Heart right ventricle (tissue), 16 donors: Measurements from ENCODE around the gene RPL5. TPM values are rescaled to one million over a fixed set of nuclear protein-coding genes. Genes with fewer than 3 reads are reported as not detected.

Experiments used
- ATAC-seq, 8 donors: fragments of 200-7000 bp; cut with Tn5 transposase; one replicate each; pipeline ENCODE4 v1.9.1; 2020; ENCODE audit warnings: mild to moderate bottlenecking in 8 of 8, moderate library complexity in 8 of 8, moderate number of reproducible peaks in 1 of 8
- DNase-seq, 2 donors: peaks; one replicate each; pipeline ENCODE4 v3.0.0-alpha.2; 2020
- H3K27ac ChIP-seq, 10 donors: fragments of 200-600 bp; sonication (generic) in 2 of 10; one replicate each; pipeline versions ENCODE4 v1.5.0 to v1.8.0; 2020 to 2022; ENCODE audit warnings: mild to moderate bottlenecking in 3 of 10
- H3K27me3 ChIP-seq, 7 donors: fragments of 200-600 bp; one replicate each; pipeline ENCODE4 v1.8.0; 2021 to 2022; ENCODE audit warnings: mild to moderate bottlenecking in 2 of 7
- H3K36me3 ChIP-seq, 9 donors: fragments of 200-600 bp; sonication (generic) in 1 of 9; one replicate each; pipeline versions ENCODE4 v1.5.0 to v1.8.0; 2020 to 2022; ENCODE audit warnings: mild to moderate bottlenecking in 2 of 9
- H3K4me1 ChIP-seq, 9 donors: fragments of 200-600 bp; sonication (generic) in 1 of 9; one replicate each; pipeline versions ENCODE4 v1.5.0 to v1.8.0; 2020 to 2022; ENCODE audit warnings: mild to moderate bottlenecking in 4 of 9
- H3K4me3 ChIP-seq, 10 donors: fragments of 200-600 bp; sonication (generic) in 2 of 10; one replicate each; pipeline versions ENCODE4 v1.5.0 to v1.8.0; 2020 to 2022; ENCODE audit warnings: mild to moderate bottlenecking in 7 of 10, moderate library complexity in 2 of 10
- H3K9me3 ChIP-seq, 11 donors: fragments of 200-600 bp in 10 of 11; sonication (generic) in 2 of 11; one replicate each; pipeline versions ENCODE4 v1.5.0 to v1.8.0; 2013 to 2022; ENCODE audit warnings: mild to moderate bottlenecking in 2 of 11, control low read depth in 1 of 11, moderate library complexity in 1 of 11
- WGBS, 2 donors: extraction: QIAGEN DNeasy Blood & Tissue Kit; methylation state at CpG; one replicate each; pipeline ENCODE4 v1.1.7; 2013; ENCODE audit warnings: inconsistent platforms in 1 of 2; 5-methylcytosine and 5-hydroxymethylcytosine counted together
- intact Hi-C, 10 donors: fragments of 100-400 bp; cut with DNase I; formaldehyde crosslinking; loops; one replicate each; pipeline versions ENCODE4 v1.11.1 to v1.14.2; 2022
- polyA plus RNA-seq, 2 donors: library from polyadenylated mRNA; stranded (reverse); fragments of 200-250 nt; gene quantifications; one replicate each; pipeline ENCODE4 v1.2.3, GENCODE V29; 2013
- total RNA-seq, 10 donors: library from RNA; stranded (reverse); fragmentation: NEBNext Ultra II Directional in 3 of 10; extraction: Animal tissue kit (Norgen Biotek cat#: 25700) in 3 of 10; gene quantifications; one replicate each; pipeline versions ENCODE4 v1.2.1 to v1.2.4, GENCODE V29; 2021 to 2023
- TF ChIP-seq, protein P1 (sequence below), 9 donors: fragments of 200-600 bp; sonication (generic) in 2 of 9; IDR thresholded peaks; one replicate each; pipeline versions ENCODE4 v1.5.0 to v1.8.0; 2021 to 2022; ENCODE audit warnings: antibody characterized with exemption in 9 of 9, mild to moderate bottlenecking in 5 of 9, moderate library complexity in 1 of 9
- donor health status: Arrhythmogenic right ventricular cardiomyopathy.
- donor health status: ischemic (EF 13 %, LVEDD 7.1; RV severe dilation, severe dysfunction).
- donor health status: healthy with polysubstance abuse.
- donor health status: DM: no; HTN: yes; CAD: no.
- donor health status: DM: no; HTN: no; CAD: no.
- donor health status: ischemic (EF 25% LVEDD 6.9; RV normal size, moderate dysfunction).
- donor health status: ischemic (EF 25% LVEDD 5.7; RV mildly dilated, moderate dysfunction).
- donor health status: healthy.
- donor health status: DM: yes; HTN: yes; CAD: no.
- donor health status: Ischemic cardiomyopathy.
- donor health status: ischemic (EF 35%, LVEDD 5.7; RV mildly dilated, moderate dysfunction).
- donor health status: nonischemic (EF 11% LVEDD 7.7; RV severe dilation, severe dysfunction).
- donor health status: DM: yes; HTN: yes; CAD: no.
- donor health status: PGD.
- donor health status: ischemic (EF 29% LVEDD 5.4; RV normal size, mild dysfunction).
- donor health status: nonischemic (EF 23%, LVEDD 6.1; RV moderate dilation, normal function).

RPL5 gene
- total and polyA plus RNA-seq, 12 donors, result 468 to 1,695 (median 561) TPM

DNA sequence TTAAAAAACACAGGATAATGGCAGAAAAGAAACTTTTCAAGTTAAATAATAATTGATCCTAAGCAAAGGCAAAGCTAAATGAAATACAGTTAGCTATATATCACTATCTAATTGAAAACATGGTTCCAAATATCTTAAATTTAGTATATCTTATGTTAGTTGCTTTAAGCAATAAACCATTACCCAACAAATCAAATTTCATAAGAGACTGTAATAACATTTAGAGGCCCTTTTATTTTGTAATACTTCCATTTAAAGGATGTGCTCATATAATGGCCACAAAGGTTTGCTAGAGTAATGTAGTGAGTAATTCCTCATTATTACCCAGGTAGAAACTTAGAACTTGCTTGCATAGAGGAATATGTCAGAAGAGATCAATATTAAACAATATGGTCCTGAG, 32.3 kb downstream of the RPL5 start:
- no peak overlapping the region for H3K27ac ChIP-seq
- no peak overlapping the region for H3K4me3 ChIP-seq
- no peaks in the 10 kb centered on the region for H3K27me3 ChIP-seq
- TF ChIP-seq, protein P1, sequence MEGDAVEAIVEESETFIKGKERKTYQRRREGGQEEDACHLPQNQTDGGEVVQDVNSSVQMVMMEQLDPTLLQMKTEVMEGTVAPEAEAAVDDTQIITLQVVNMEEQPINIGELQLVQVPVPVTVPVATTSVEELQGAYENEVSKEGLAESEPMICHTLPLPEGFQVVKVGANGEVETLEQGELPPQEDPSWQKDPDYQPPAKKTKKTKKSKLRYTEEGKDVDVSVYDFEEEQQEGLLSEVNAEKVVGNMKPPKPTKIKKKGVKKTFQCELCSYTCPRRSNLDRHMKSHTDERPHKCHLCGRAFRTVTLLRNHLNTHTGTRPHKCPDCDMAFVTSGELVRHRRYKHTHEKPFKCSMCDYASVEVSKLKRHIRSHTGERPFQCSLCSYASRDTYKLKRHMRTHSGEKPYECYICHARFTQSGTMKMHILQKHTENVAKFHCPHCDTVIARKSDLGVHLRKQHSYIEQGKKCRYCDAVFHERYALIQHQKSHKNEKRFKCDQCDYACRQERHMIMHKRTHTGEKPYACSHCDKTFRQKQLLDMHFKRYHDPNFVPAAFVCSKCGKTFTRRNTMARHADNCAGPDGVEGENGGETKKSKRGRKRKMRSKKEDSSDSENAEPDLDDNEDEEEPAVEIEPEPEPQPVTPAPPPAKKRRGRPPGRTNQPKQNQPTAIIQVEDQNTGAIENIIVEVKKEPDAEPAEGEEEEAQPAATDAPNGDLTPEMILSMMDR (IDR thresholded peaks at IDR 0.05), result no peak
- DNase-seq, result no peak
- intact Hi-C loops, result no loop called here
- no peaks in the 10 kb centered on the region for H3K36me3 ChIP-seq
- no peaks in the 10 kb centered on the region for H3K9me3 ChIP-seq
- peaks cover 0 to 7% (median 4%) of the 10 kb centered on the region in 9 donors for H3K4me1 ChIP-seq
- ATAC-seq, result no peak

GRCh38 chr1:92870591-92870990, 38.8 kb downstream of the RPL5 start:
- WGBS, 2 donors, result 84 to 91% methylated on average over 2 of the region's 2 CpGs
- Histone ChIP-seq H3K36me3 (peaks cover 0 to 23% (median 0%) of the 10 kb centered on the region in 9 donors), H3K9me3 (peaks cover 0 to 11% (median 0%) of the 10 kb centered on the region in 11 donors), H3K4me3 (no peak overlapping the region), H3K27me3 (no peaks in the 10 kb centered on the region), H3K4me1 (no peaks in the 10 kb centered on the region), H3K27ac (no peak overlapping the region)
- TF ChIP-seq, protein P1 (IDR thresholded peaks at IDR 0.05), result no peak
- ATAC-seq (no peak), DNase-seq (no peak)
- intact Hi-C loops, result no loop called here

- Histone ChIP-seq H3K4me3 (no peak overlapping the region), H3K36me3 (peaks cover 0 to 23% (median 0%) of the 10 kb centered on the region in 9 donors), H3K4me1 (peaks cover 0 to 3% (median 0%) of the 10 kb centered on the region in 9 donors), H3K27me3 (no peaks in the 10 kb centered on the region), H3K9me3 (peaks cover 0 to 11% (median 0%) of the 10 kb centered on the region in 11 donors), H3K27ac (no peak overlapping the region)
- 62 to 68% methylated on average over 2 of the region's 2 CpGs for WGBS, 2 donors
- TF ChIP-seq, protein P1 (IDR thresholded peaks at IDR 0.05), result no peak
- DNase-seq, result no peak
- intact Hi-C loops, result no loop called here
- ATAC-seq, result no peak
These were observed 40.9 kb downstream of the RPL5 start for GRCh38 chr1:92872719-92873118.

- WGBS, 2 donors, result 83 to 94% methylated on average over 2 of the region's 2 CpGs
- no peaks in the 10 kb centered on the region for H3K27me3 ChIP-seq
- peaks cover 0 to 12% (median 0%) of the 10 kb centered on the region in 9 donors for H3K4me1 ChIP-seq
- TF ChIP-seq, protein P1 (IDR thresholded peaks at IDR 0.05), result no peak
- intact Hi-C loops, result no loop called here
- DNase-seq, result no peak
- ATAC-seq, result no peak
- no peak overlapping the region for H3K4me3 ChIP-seq
- H3K9me3 ChIP-seq, result peaks cover 0 to 11% (median 0%) of the 10 kb centered on the region in 11 donors
- H3K36me3 ChIP-seq, result peaks cover 0 to 23% (median 0%) of the 10 kb centered on the region in 9 donors
- H3K27ac ChIP-seq, result no peak overlapping the region
These were observed 43.1 kb downstream of the RPL5 start for GRCh38 chr1:92874987-92875386.
